Transverse colon (tissue), 3 donors: Measurements from ENCODE around the gene VKORC1.

Experiments used
- POLR2A ChIP-seq: fragments of 450-650 bp; IDR thresholded peaks from one replicate; pipeline ENCODE4 v1.6.1; 2016; ENCODE audit warnings: antibody characterized with exemption, mild to moderate bottlenecking, moderate library complexity
- TF ChIP-seq, protein P1 (sequence below), 5 experiments: fragments of 200-600 bp in 3 of 5; fragments of 450-650 bp in 2 of 5; sonication (generic) in 3 of 5; IDR thresholded peaks; 1 replicate in 2 of 5; 2 replicates in 3 of 5; pipeline ENCODE4 v1.5.1; 2016 to 2017; ENCODE audit warnings: antibody characterized with exemption in 5 of 5, inconsistent platforms in 3 of 5, mild to moderate bottlenecking in 2 of 5, moderate library complexity in 1 of 5

DNA sequence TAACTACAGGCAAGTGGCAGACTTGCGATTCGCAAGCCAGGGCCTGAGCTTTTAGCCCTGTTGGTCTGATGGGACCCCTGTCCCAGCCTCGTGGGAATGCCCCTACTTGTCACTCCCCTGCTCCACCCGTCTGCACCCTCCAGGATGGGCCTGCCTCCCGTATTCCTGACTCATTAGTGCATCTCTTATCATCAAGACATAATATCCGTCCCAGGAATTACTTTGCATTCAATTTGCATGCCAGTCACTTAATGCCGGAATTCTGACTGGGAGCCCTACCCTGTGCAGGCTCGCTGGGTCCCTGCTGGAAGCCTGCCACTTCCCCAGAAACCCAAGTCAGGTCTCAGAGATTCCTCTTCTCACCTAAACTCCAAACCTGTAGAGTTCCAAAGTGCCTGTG is 9.2 kb downstream of the VKORC1 start:
- TF ChIP-seq, protein P1, sequence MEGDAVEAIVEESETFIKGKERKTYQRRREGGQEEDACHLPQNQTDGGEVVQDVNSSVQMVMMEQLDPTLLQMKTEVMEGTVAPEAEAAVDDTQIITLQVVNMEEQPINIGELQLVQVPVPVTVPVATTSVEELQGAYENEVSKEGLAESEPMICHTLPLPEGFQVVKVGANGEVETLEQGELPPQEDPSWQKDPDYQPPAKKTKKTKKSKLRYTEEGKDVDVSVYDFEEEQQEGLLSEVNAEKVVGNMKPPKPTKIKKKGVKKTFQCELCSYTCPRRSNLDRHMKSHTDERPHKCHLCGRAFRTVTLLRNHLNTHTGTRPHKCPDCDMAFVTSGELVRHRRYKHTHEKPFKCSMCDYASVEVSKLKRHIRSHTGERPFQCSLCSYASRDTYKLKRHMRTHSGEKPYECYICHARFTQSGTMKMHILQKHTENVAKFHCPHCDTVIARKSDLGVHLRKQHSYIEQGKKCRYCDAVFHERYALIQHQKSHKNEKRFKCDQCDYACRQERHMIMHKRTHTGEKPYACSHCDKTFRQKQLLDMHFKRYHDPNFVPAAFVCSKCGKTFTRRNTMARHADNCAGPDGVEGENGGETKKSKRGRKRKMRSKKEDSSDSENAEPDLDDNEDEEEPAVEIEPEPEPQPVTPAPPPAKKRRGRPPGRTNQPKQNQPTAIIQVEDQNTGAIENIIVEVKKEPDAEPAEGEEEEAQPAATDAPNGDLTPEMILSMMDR (IDR thresholded peaks at IDR 0.05): no peak
- no peak for TF ChIP-seq POLR2A
